HG02642 (cell line): Measurements from ENCODE around the gene GAS7.
"Not testable (repeated sequence)": the region's sequence is repeated elsewhere in the genome, so short reads cannot be mapped to it uniquely, and the experiment has no call there.

Experiments
- ATAC-seq: cut with Tn5 transposase; IDR thresholded peaks from one replicate; pipeline ENCODE4 v1.9.1; 2021; ENCODE audit warnings: mild to moderate bottlenecking; ENCODE audit not compliant: unreplicated experiment, poor library complexity

The GAS7 gene

DNA sequence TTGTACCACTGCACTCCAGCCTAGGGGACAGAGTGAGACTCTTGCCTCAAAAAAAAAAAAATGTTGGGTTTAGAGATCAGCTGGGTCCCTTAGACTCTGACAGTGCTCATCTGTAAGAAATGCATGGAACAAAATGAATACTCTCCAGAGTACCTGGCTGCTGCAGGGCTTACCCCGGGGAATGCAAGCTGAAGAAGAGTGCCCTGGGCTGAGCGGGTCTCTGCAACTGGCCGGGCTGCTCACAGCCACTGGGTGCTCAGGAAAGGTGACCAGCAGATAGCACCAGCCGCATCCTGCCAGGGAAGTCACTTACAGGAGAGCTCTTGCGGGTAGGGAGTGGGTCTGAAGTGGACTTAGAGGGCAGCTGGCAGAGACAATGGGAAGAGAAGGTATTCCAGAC, 82.1 kb downstream of the GAS7 start:
- no peak for ATAC-seq

DNA sequence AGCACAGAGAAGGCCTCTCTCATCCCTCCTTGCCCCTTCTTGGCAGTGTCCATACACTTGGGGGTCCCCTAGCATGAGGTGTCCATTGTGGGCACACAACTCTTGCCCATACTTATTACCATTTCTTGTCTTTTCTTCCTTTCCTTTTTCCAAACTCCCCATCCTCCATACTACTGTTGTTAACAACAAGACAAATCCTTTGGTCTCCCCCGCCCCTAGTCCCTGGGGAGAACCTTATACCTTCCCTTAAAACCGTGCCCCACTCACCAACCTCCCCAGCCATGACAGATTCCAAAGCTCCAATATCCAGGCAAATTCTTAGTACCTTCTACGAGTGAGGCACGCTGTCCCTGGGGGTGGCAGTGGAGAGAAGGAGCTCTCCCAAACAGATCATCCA, 82.9 kb downstream of the GAS7 start:
- no peak for ATAC-seq

DNA sequence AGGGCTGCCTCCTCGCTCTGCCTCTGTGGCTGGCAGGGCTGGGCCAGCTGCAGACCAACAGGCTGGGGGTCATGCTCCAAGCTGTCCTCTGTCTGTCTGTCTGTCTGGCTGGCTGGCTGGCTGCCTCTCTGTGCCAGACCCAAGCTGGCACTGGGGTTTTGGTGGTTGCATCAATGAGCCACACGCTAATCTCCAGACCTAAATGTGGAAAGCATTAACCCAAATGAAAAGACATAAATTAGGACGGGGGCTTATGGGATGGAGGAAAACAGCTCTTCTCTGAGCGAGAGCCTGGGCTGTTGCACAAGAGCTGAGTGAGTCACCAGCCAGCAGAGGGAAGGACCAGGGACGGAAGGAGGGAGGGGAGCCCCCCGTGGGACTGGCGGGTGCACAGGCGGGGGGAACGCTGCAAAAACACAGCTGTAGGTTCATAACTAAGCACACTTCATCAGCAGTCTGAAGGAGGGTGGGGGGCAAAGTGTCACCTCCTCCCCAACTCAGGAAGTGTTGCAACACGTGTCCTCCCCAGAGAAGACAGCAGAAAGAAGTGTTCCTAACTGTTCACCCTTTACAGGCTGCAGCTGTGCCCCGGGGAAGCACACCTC, 83.4 kb downstream of the GAS7 start:
- ATAC-seq = peak; percentile 55

DNA sequence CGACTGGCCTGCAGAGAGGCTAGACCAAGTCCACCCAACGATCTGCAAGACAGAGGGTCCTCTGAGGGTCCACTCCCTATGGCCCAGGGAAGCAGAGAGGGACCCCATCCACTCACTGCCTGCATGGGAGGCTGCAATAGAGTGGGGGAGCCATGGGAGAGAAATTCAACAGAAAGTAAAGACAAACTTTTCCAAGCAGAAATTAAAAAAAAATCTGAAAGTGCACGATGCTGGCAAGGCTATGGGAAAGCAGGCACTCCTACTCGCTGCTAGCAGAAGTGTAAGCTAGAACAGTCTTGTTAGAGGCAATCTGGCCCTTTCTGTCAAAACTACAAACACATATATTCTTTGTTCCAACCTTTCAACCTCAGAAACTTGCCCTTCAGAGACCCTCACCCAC, 85.4 kb downstream of the GAS7 start:
- no peak for ATAC-seq

DNA sequence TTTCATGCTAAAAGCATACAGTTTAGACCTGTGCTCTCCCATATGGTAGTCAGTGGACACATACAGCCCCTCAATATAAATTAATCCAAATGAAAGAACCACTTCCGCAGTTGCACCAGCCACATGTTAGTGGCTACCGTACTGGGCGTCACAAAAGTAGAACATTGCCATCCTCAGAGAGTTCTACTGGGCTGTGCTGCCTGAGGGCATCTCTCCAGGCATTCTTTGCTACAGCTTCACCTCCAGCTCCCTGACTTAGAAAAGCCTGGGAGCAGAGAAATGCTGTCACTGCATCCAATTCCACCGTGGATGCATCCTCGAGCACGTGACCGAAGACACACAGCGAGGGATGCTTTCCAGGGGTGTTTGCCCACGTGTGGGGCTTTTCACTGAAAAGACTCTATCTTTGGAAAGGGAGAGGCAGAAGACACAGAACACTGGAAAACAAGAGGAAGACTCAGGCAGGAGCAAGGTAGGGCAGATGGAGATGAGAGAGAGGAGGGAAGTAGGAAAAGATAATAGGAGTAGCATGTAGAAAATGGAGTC, 86.4 kb downstream of the GAS7 start:
- no peak for ATAC-seq

DNA sequence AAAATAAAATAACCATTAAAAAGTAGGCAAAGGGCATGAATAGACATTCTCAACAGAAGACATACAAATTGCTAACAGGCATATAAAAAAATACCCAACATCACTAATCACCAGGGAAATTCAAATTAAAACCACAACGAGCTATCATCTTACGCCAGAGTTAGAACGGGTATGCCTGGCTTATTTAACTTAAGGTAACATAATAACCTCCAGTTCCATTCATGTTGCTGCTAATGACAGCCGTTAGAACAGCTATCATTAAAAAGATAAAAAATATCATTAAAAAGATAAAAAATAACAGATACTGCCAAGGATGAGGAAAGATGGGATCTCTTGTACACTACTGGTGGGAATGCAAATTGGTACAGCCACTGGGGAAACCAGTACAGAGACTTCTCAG, 89.3 kb downstream of the GAS7 start:
- ATAC-seq = no peak

DNA sequence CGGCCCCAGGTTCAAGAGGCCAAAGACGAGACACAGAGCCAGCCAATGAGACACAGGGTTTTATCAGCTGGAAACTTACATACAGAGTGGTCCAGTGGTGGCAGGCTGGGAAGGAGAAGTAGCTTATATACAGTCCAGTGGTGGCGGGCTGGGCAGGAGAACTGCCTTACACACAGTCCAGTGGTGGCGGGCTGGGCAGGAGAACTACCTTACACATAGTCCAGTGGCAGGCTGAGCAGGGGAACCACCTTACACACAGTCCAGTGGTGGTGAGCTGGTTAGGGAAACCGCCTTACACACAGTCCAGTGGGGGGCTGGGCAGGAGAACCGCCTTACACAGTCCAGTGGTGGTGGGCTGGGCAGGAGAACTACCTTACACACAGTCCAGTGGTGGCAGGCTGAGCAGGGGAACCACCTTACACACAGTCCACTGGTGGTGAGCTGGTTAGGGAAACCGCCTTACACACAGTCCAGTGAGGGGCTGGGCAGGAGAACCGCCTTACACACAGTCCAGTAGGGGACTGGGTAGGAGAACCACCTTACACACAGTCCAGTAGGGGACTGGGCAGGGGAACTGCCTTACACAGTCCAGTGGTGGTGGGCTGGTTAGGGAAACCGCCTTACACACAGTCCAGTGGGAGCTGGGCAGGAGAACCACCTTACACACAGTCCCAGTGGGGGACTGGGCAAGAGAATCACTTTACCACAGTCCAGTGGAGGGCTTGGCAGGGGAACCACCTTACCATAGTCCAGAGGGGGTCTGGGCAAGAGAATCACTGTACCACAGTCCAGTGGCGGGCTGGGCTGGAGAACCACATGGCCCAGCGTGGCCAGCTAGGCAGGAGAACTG, 90.9 kb downstream of the GAS7 start:
- ATAC-seq = no peak

DNA sequence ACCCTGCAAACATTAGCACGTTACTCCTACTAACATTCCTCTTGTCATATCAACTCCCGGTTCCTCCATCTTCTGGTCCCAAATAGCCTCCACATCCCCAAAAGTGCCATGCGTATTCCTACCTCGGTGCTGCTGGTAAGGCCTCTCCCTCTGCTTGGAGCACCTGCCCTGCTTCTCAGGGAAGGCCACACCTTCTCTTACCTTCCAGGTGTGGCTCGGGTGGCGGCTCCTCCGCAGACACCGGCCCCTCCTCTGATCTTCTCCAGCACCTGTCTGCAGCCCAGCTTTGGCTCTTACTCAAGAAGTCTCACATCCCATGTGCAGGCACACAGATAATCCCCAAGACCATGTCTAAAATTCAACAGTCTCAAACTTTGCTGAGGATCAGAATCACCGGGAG, 92.3 kb downstream of the GAS7 start:
- no peak for ATAC-seq

DNA sequence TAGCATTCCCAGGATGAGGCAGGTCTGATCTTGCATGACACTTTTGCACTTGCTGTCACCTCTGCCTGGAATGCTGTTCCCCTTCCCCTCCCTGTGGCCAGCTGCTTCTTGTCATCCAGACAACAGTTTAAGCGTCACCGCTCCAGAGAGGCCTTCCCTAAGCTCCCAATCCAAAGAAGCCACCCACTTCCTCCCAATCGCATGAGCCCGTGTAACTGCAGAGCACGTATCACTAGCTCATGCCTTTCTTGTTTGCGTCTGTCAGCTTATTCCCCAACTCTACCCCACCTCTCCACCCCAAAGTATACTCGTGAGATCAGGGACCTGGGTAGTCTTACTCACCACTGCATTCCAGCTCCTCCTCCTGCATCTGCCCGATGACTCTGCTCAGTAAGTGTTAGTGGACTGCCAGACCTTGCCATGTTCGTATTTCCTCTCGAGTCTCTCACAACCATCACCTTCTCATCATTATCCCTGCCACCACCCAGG, 92.8 kb downstream of the GAS7 start:
- no peak for ATAC-seq

DNA sequence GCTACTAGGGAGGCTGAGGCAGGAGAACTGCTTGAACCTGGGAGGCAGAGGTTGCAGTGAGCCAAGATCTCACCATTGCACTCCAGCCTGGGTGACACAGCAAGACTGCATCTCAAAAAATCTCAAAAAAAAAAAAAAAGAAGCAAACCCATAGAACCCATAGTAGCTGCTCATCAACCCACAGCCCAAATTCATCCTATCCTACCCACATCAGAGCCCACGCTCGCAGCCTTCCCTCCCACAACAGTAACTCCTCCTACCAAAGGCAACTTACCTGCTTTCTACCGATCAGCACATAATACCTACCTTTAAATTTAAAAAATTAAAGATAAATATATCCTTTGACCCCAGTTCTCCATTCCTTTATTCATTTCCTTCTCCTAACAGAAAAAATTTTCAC, 94.7 kb downstream of the GAS7 start:
- no peak for ATAC-seq

DNA sequence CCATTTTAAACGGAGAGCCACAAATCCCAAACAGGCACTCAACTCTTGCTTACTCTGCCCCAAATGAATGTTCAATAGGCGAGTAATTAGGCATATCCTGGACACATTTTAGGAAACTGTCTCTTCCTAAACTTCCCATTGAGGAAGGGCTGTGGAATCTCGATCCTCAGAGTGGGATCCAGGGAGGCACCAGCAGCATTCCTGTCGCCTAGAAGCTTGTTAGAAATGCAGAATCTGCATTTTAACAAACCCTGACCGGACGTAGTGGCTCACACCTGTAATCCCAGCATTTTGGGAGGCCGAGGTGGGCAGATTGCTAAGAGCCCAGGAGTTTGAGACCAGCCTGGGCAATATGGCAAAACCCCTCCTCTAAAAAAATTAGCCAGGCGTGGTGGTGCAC, 95.6 kb downstream of the GAS7 start:
- no peak for ATAC-seq

DNA sequence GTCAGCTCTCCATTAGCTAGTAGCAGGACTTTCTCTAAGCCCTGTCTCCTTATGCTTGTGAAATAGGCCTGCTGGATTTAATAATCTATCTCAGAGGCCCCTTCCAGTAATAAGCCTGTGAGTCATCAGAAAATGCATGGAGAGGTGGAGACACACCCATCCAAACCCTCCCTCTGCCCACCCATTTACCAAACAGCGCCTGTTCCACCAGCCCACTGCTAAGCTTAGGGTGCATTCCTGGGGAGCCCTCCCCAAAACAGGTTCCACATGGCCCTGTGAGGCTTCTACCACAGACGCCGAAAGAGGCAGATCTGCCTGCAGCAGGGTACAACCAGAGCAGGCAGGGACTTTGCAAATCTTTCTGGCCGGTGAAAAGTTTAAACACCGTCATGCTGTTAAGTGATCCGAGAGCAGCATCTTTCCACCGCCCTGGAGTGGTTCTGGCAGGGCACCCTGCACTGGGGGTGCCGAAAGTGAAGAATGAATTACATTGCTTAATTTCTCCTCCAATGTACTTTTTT, 99.3 kb downstream of the GAS7 start:
- no peak for ATAC-seq

DNA sequence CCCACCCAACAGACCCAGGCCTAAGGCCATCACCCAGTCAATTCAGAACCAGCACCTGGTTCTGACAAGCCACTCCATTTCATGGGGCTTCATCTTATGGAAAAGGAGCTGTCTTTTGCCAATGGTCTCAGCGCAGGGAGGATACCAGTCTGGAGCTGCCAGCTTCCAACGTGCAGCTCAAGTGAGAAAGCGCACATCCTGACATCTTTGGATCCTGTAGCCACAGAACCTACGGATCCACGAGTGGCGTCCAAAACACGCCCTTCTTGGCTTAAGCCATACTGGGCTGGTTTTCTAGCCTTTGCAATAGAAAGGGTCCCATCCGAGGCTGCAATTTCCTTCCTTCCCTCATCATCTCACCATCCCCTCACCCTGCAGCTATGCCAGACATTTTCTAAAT, 101.8 kb downstream of the GAS7 start:
- ATAC-seq = no peak

DNA sequence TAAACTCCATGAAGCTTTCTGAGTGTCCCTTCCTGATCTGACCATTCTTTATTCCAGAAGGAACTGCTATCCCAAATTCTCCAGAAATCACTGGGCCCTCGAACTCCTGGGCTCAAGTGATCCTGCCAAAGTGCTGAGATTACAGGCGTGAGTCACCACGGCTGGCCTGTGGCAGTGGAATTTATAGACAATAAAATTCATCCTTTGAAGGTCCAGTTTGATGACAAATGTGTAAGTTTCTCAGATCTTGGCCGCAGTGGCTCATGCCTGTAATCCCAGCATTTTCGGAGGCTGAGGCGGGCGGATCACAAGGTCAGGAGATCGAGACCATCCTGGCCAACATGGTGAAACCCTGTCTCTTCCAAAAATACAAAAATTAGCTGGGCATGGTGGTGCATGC, 103.1 kb downstream of the GAS7 start:
- ATAC-seq = not testable (repeated sequence)

DNA sequence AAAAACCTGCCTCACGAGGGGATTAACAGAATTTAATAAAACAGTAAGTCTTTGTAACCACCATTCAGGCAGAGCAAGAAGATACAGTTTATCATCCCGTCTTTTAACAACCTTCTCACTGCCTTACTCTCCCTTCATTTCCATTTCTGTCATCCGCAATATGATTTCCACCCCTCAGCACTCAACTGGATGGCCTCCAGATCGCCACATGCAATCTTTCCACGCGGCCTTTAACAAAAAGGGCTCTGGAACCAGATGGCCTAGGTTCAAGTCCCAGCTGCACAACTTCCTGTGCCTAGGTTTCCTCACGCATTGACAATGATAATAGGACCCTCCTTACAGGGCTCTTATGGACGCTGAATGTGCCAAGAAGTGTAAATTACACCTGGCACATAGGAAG, 103.6 kb downstream of the GAS7 start:
- ATAC-seq = no peak

DNA sequence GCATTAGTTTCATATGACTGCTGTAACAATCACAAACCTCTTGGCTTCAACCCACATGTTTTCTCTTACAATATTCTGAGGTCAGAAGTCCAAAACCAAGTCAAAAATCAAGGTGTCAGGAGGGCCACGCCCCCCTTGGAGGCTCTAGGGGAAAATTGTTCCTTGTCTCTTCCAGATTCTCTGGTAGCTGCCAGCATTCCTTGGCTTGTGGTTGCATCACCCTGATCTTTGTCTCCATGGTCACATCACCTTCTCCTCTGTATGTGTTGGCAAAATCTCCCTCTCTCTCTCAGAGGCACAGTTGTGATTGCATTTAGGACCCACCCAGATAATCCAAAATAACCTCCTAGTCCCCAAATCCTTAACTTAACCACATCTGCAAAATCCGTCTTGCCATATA, 105.8 kb downstream of the GAS7 start:
- no peak for ATAC-seq

DNA sequence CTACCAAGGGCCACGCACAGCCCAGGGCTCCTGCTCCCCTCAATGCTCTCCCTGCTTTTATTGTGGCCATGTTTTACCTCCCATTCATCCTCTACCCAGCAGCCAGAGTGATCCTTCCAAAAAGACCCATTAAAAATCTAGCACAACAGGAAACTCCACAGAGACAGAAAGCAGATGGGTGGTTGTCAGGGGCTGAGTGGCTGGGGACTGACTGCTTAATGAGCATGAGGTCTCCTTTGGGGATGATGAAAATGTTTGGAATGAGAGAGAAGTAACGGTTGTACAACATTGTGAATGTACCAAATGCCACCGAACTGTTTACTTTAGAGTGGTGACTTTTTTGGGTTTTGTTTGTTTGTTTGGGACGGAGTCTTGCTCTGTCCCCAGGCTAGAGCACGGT, 107.4 kb downstream of the GAS7 start:
- ATAC-seq = no peak

DNA sequence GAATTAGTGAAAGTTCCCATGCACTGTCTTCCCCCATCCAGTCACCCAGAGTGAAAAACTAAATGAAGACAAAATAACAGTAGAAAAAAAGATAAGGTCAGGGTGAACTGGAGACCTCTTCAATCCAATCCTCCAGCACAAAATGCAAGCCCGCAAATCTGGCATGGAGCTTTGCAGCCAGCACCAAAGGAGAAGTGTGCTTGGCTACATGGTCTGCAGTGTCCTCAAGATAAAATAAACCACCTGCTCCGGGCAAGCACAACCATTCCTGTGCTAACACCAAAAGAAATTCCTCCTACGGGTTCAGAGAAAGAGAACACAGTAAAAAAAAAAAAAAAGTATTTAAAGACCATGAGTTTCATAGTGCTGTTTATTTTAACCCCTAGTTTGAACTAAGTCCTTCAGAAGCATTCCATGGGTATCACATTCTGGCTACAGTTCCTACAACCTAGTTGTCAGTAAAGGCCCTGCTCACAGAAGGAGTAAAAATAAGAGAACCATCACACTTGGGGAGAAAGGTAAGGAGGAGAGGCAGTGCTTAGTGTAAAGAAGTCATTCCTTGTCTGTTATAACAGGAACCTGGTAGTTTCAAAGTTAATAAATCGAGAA, 109.1 kb downstream of the GAS7 start:
- no peak for ATAC-seq

DNA sequence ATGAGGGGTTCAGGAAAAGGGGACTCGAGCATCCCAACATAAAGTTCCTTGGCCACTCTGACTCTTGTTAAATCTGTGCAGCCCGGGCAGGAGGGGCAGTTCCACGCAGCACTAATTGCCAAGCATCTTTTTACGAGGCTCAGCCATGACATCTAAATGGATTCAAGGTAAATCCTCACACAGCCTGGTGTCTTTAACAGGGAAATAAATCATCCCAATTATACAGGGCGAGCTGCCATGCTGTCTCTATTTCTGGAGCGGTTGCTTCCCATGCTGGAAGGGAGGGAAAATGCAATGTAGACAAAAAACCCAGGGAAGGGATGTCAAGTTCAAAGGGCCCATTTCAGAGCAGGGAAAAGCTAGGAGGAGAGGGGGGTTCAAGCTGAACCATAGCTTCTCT, 110.0 kb downstream of the GAS7 start:
- no peak for ATAC-seq

DNA sequence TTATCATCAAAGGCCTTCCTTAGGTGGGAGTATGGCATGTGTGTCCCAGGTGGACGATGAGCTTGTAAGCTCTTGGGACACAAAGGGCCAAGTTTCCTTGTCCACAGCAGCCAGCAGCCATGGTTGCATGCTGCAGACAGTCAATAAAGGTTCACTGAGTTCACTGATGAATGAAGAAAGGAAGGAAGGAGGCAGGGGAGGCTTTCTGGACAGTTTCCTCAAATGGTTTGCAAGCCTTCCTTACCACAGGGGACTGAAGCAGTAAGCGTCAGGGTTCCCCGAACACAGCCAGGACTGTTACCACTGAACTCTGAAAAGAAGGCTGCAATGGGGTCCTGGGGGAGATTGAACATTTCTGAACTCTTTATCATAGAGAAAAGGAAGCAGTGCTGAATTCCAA, 111.1 kb downstream of the GAS7 start:
- no peak for ATAC-seq

DNA sequence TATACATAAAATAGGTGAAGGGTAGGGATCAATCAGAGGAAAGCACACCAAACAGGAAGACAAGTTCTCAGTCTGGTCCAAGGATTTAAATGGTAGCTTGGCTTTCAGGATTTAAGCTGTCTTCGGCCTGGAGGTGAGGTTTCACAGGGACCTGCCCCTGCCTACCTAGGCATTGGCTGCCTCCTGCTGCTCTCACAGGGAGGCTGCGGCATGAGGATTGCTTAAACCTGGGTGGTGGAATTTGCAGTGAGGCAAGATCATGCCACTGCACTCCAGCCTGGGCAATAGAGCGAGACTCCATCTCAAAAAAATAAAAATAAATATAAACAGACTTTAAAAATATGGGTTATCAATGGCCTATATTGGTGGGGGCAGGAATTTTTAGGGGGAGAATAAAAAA, 114.5 kb downstream of the GAS7 start:
- no peak for ATAC-seq
